ENCODE data around the gene ZFAND3.

DNA sequence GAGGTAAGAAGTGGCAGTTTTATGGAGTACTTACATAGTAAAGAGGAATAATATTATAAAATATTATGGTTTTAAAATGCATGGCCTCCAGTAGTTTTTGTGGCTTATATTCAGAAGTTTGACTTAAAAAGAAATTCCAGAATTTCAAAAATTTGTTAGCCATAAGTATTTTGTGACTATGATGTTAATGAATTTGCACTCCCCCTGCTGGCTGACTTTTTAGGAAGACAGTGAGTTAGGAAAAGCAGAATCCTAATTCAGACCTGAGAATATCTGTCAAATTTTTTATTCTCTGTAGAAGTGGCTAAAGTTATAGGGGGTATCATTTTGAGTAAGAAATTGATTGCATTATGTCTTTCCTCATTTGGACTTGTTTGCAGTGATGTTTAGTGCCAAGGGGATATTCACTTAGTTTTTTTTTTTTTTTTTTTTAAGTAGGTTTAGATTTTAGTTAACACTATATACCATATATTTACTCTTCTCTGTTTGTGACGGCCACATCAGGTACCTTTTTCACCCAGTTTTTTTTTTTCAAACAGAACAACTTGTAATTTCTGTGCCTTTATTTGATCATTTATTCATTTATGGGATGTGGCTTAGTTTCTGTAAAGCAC, 40.8 kb downstream of the ZFAND3 start:
- TF ChIP-seq, protein P1, sequence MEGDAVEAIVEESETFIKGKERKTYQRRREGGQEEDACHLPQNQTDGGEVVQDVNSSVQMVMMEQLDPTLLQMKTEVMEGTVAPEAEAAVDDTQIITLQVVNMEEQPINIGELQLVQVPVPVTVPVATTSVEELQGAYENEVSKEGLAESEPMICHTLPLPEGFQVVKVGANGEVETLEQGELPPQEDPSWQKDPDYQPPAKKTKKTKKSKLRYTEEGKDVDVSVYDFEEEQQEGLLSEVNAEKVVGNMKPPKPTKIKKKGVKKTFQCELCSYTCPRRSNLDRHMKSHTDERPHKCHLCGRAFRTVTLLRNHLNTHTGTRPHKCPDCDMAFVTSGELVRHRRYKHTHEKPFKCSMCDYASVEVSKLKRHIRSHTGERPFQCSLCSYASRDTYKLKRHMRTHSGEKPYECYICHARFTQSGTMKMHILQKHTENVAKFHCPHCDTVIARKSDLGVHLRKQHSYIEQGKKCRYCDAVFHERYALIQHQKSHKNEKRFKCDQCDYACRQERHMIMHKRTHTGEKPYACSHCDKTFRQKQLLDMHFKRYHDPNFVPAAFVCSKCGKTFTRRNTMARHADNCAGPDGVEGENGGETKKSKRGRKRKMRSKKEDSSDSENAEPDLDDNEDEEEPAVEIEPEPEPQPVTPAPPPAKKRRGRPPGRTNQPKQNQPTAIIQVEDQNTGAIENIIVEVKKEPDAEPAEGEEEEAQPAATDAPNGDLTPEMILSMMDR (IDR thresholded peaks at IDR 0.05): peak in 5 of 6 experiments; percentile 51 to 73 (median 66)
- no peak for TF ChIP-seq POLR2A (IDR thresholded peaks at IDR 0.05)

Data from Peyer's patch (tissue), 4 donors.